ENCODE data around the gene KCNJ15. TPM values are rescaled to one million over a fixed set of nuclear protein-coding genes. Genes with fewer than 3 reads are reported as not detected.
A peak's percentile ranks its signal among the peaks of the same experiment; 100 is the strongest.

KCNJ15 gene
- total and polyA plus RNA-seq, 10 of the 15 experiments (the other 5 are each of a cell fraction or from before 2014, with no cell fraction given), result 0.05 to 2.7 (median 0.33) TPM; not detected in 6

DNA sequence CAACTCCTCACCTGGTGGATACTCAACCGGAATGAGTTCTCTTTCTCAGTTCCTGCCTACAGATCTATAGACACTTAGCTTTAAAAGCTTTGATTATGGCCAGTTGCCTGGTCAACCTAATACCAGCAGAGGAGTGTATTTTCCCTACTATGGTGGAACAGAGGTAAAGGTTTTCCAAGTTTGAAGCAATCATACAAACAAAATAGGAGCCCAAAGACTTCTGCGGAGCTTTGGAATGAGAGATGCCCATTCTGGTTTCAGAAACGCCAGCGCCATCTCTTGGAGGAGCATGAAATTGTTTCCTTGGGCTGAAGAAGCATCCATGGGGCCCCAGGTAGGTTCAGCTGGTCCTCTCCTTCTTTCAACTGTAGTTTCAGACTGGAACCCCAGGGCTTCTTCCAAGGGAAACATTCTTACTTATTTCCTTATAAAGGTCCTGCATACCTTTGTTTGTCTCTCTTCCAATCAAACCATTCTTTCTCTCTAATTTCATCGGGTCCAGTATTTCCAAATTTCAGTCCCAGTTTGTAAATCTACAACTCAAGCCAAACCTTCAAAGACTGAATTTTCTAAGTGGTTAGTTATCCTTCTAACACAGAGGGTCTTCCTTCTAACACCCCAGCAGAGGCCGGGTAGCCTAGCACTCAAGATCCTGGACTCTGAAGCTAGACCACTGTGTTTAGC lies 95.9 kb downstream of the KCNJ15 start (continued):
- TF ChIP-seq, protein P1, sequence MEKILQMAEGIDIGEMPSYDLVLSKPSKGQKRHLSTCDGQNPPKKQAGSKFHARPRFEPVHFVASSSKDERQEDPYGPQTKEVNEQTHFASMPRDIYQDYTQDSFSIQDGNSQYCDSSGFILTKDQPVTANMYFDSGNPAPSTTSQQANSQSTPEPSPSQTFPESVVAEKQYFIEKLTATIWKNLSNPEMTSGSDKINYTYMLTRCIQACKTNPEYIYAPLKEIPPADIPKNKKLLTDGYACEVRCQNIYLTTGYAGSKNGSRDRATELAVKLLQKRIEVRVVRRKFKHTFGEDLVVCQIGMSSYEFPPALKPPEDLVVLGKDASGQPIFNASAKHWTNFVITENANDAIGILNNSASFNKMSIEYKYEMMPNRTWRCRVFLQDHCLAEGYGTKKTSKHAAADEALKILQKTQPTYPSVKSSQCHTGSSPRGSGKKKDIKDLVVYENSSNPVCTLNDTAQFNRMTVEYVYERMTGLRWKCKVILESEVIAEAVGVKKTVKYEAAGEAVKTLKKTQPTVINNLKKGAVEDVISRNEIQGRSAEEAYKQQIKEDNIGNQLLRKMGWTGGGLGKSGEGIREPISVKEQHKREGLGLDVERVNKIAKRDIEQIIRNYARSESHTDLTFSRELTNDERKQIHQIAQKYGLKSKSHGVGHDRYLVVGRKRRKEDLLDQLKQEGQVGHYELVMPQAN (conservative IDR thresholded peaks at IDR 0.05), result no peak
- TF ChIP-seq JUND (IDR thresholded peaks at IDR 0.05; ENCODE audit: low read depth, low read length), result no peak
- TF ChIP-seq ATF7 (IDR thresholded peaks at IDR 0.05; ENCODE audit: low read depth), result no peak
- TF ChIP-seq NFIC (IDR thresholded peaks at IDR 0.05; ENCODE audit: low read depth, low read length), result no peak
- TF ChIP-seq, protein P2, sequence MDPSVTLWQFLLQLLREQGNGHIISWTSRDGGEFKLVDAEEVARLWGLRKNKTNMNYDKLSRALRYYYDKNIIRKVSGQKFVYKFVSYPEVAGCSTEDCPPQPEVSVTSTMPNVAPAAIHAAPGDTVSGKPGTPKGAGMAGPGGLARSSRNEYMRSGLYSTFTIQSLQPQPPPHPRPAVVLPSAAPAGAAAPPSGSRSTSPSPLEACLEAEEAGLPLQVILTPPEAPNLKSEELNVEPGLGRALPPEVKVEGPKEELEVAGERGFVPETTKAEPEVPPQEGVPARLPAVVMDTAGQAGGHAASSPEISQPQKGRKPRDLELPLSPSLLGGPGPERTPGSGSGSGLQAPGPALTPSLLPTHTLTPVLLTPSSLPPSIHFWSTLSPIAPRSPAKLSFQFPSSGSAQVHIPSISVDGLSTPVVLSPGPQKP (IDR thresholded peaks at IDR 0.05; ENCODE audit: low read depth, low read length), result no peak
- no peak for TF ChIP-seq FOXK2 (IDR thresholded peaks at IDR 0.05)
- TF ChIP-seq ZZZ3 (IDR thresholded peaks at IDR 0.05; ENCODE audit: control insufficient read depth, insufficient read length, low read depth), result no peak
- no peak for TF ChIP-seq MEF2B (IDR thresholded peaks at IDR 0.05; ENCODE audit: partially characterized antibody, poor library complexity, severe bottlenecking)
- no peak for TF ChIP-seq EGR1 (IDR thresholded peaks at IDR 0.05; ENCODE audit: borderline replicate concordance in 1 of 2, low read depth in 2 of 2, low read length in 2 of 2)
- peak; percentile 79 for TF ChIP-seq RAD21 (IDR thresholded peaks at IDR 0.05; ENCODE audit: insufficient read depth, low read depth, low read length)

Data from GM12878 (cell line).